ENCODE measurements around the gene CCDC27.

- TF ChIP-seq SIN3A (IDR thresholded peaks at IDR 0.05; ENCODE audit: low read depth) (no peak), CTCF (IDR thresholded peaks at IDR 0.05 in 2 of 3, conservative IDR thresholded peaks at IDR 0.05 in 1 of 3; ENCODE audit: borderline replicate concordance in 1 of 3, insufficient read depth in 1 of 3, low read depth in 2 of 3, low read length in 2 of 3) (no peak)
Observed at GRCh38 chr1:3718764-3719163, 33.5 kb upstream of the CCDC27 start.

All from HCT116 (cell line).